ENCODE data around the gene ARFGAP1.

- no peak for TF ChIP-seq CTCF (conservative IDR thresholded peaks at IDR 0.05; ENCODE audit: low read length)
- no peak for TF ChIP-seq EZH2phosphoT487 (IDR thresholded peaks at IDR 0.05; ENCODE audit: borderline replicate concordance)
These were observed 19.2 kb downstream of the ARFGAP1 start for GRCh38 chr20:63291811-63292210.
